HG03175 (cell line): Measurements from ENCODE around the gene CARD9.

Experiments
- ATAC-seq: cut with Tn5 transposase; IDR thresholded peaks from one replicate; pipeline ENCODE4 v1.9.1; 2021; ENCODE audit warnings: mild to moderate bottlenecking, moderate library complexity; ENCODE audit not compliant: unreplicated experiment

Gene CARD9

GRCh38 chr9:136351252-136351800, 22.1 kb downstream of the CARD9 start:
- no peak for ATAC-seq

- ATAC-seq = no peak
These were observed 23.9 kb downstream of the CARD9 start for GRCh38 chr9:136349546-136349945.

- no peak for ATAC-seq
These were observed 24.8 kb downstream of the CARD9 start for GRCh38 chr9:136348691-136349090.

- ATAC-seq = no peak
These were observed 25.8 kb downstream of the CARD9 start for GRCh38 chr9:136347472-136348256.

GRCh38 chr9:136346927-136347465, 26.5 kb downstream of the CARD9 start:
- no peak for ATAC-seq

- ATAC-seq = no peak
These were observed 27.4 kb downstream of the CARD9 start for GRCh38 chr9:136346157-136346481.

GRCh38 chr9:136345281-136346156, 27.9 kb downstream of the CARD9 start:
- no peak for ATAC-seq

GRCh38 chr9:136344544-136345280, 28.8 kb downstream of the CARD9 start:
- no peak for ATAC-seq

- ATAC-seq = no peak
These were observed 29.6 kb downstream of the CARD9 start for GRCh38 chr9:136343884-136344269.

GRCh38 chr9:136343121-136343883, 30.2 kb downstream of the CARD9 start:
- no peak for ATAC-seq

GRCh38 chr9:136342181-136343120, 31.0 kb downstream of the CARD9 start:
- no peak for ATAC-seq

- ATAC-seq = no peak
These were observed 31.7 kb downstream of the CARD9 start for GRCh38 chr9:136341769-136342168.

GRCh38 chr9:136341042-136341655, 32.3 kb downstream of the CARD9 start:
- ATAC-seq = no peak

- no peak for ATAC-seq
These were observed 33.0 kb downstream of the CARD9 start for GRCh38 chr9:136340356-136341041.

GRCh38 chr9:136339958-136340310, 33.5 kb downstream of the CARD9 start:
- ATAC-seq = no peak

- ATAC-seq = no peak
These were observed 34.1 kb downstream of the CARD9 start for GRCh38 chr9:136339173-136339957.

- no peak for ATAC-seq
These were observed 35.0 kb downstream of the CARD9 start for GRCh38 chr9:136338511-136338910.
